SU-DHL-6 (cell line): Measurements from ENCODE around the gene SLC10A1.

Experiments used
- H2AFZ ChIP-seq: fragments of 200-600 bp; sonication (generic); 2 replicates; pipeline ENCODE4 v1.6.1; 2014; ENCODE audit warnings: low read depth, mild to moderate bottlenecking, moderate library complexity, mixed read lengths, antibody characterized with exemption, low read length; ENCODE audit not compliant: severe bottlenecking
- H3F3A ChIP-seq: fragments of 200-600 bp; shearing (Covaris generic); 2 replicates; pipeline ENCODE4 v1.6.0; 2016; ENCODE audit warnings: antibody characterized with exemption, mild to moderate bottlenecking; ENCODE audit not compliant: insufficient read depth
- H3K27ac ChIP-seq: fragments of 200-600 bp; sonication (generic); 2 replicates; pipeline ENCODE4 v1.5.1; 2016; ENCODE audit warnings: low read depth, mild to moderate bottlenecking, low read length, moderate library complexity, mixed read lengths
- H3K27me3 ChIP-seq: fragments of 200-600 bp; sonication (generic), shearing (Covaris generic); 2 replicates; pipeline ENCODE4 v1.6.0; 2014; ENCODE audit warnings: mild to moderate bottlenecking, low read length
- H3K36me3 ChIP-seq: fragments of 200-600 bp; sonication (generic); 2 replicates; pipeline ENCODE4 v1.6.1; 2014; ENCODE audit warnings: mild to moderate bottlenecking, low read length, mixed read lengths
- H3K4me2 ChIP-seq: fragments of 300-600, 200-600 bp; shearing (Covaris generic), sonication (generic); 2 replicates; pipeline ENCODE4 v1.6.0; 2014; ENCODE audit warnings: low read length, low read depth, mild to moderate bottlenecking; ENCODE audit not compliant: poor library complexity, severe bottlenecking
- H3K4me3 ChIP-seq: fragments of 200-600 bp; sonication (generic); 2 replicates; pipeline ENCODE4 v1.5.1; 2014; ENCODE audit warnings: antibody characterized with exemption, low read length, mild to moderate bottlenecking, mixed read lengths; ENCODE audit not compliant: insufficient read depth, poor library complexity, severe bottlenecking
- H3K79me2 ChIP-seq: fragments of 200-600 bp; sonication (generic); 2 replicates; pipeline ENCODE4 v1.6.1; 2014; ENCODE audit warnings: mild to moderate bottlenecking, low read length, moderate library complexity; ENCODE audit not compliant: insufficient read depth
- H3K9ac ChIP-seq: fragments of 200-600 bp; sonication (generic); 2 replicates; pipeline ENCODE4 v1.7.0; 2014; ENCODE audit warnings: mild to moderate bottlenecking, low read length
- H3K9me2 ChIP-seq: fragments of 200-600 bp; sonication (generic); replicated peaks from 2 replicates; pipeline ENCODE4 v1.6.1; 2014; ENCODE audit warnings: low read length; ENCODE audit not compliant: insufficient read depth
- H3K9me3 ChIP-seq: fragments of 200-600 bp; sonication (generic); 2 replicates; pipeline ENCODE4 v1.6.1; 2014; ENCODE audit warnings: low read length, mixed read lengths; ENCODE audit not compliant: insufficient read depth
- H4K20me1 ChIP-seq: fragments of 200-600 bp; sonication (generic); 2 replicates; pipeline ENCODE4 v1.6.1; 2014; ENCODE audit warnings: low read depth, mild to moderate bottlenecking, antibody characterized with exemption, low read length, moderate library complexity, mixed read lengths
- CTCF ChIP-seq: fragments of 200-600 bp; sonication (generic); IDR thresholded peaks from one replicate; pipeline ENCODE4 v1.5.1; 2017; ENCODE audit warnings: antibody characterized with exemption, mild to moderate bottlenecking, low read length, moderate library complexity; ENCODE audit not compliant: insufficient read depth, poor library complexity, severe bottlenecking
- EZH2phosphoT487 ChIP-seq: fragments of 200-600 bp; sonication (generic), shearing (Covaris generic); conservative IDR thresholded peaks from 2 replicates; pipeline ENCODE4 v1.6.1; 2018; ENCODE audit warnings: mild to moderate bottlenecking, antibody characterized with exemption, low read length, moderate library complexity, mixed read lengths

SLC10A1 gene

DNA sequence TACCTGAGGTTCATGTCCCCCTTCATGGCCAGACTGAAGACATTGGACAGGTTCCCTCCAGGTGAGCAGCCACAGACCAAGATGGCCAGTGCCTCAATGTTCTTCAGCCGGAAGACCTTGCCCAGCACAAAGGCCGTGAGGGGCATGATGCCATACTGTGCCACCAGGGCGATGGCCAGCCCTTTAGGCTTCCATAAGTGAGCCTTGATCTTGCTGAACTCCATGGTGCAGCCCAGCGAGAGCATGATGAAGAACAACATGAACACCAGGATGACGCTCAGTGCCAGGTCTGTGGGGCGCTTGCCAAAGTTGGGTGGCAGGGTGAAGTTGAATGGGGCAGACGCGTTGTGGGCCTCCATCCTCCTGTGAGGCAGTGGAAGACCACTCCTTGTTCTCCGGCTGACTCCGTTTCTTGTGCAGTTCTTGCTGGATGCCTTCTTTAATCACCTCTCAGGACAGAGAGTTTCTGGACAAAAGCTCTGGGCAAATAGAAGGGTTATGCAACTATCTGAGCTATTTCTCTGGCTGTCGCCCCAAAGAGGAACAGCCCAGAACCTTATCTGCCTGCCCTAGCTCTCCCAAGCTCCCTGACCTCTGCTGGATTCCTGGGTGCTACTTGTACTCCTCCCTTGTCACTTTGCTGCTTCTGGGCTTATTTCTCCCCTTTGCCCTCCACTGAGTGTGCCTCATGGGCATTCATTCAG is at the start of gene SLC10A1:
Gene SLC10A1, minus strand, starts transcription at position 445 of the 704 bp plus-strand sequence. Its CDS starts 86 bp downstream, at position 359.
- H3K4me2 ChIP-seq = no peak within 1 kb of the TSS
- H3K27ac ChIP-seq = no peak within 1 kb of the TSS
- H3K79me2 ChIP-seq = no peaks in the 10 kb centered on the region
- no peaks in the 10 kb centered on the region for H3K27me3 ChIP-seq
- H3F3A ChIP-seq = no peaks in the 10 kb centered on the region
- H3K9me2 ChIP-seq = no peaks in the 10 kb centered on the region
- no peak within 1 kb of the TSS for H3K4me3 ChIP-seq
- no peaks in the 10 kb centered on the region for H4K20me1 ChIP-seq
- no peaks in the 10 kb centered on the region for H3K36me3 ChIP-seq
- TF ChIP-seq EZH2phosphoT487 = no peak
- H3K9me3 ChIP-seq = no peaks in the 10 kb centered on the region
- H3K9ac ChIP-seq = no peak within 1 kb of the TSS
- no peak within 1 kb of the TSS for H2AFZ ChIP-seq

DNA sequence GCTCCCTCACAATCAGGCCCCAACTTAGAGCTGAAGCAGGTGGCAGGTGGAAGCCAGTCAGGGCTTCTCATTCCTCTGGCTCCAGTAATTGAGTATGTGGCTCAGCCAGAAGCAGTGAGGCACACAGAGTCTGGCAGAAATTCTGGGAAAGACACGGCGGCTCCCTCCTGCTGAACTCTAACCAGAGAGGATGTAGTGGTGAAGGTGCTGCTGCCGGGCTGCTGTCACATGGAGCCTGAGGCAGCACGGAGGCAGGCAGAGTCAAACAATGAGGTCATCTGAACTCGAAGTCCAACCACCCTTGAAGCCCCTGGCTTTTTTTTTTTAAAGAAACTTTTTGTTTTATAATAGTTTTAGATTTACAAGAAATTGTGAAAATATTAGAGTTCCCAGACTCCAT is 48.7 kb upstream of the SLC10A1 start:
- Histone ChIP-seq H3K36me3 (no peaks in the 10 kb centered on the region), H2AFZ (no peak overlapping the region), H3K9me2 (no peaks in the 10 kb centered on the region), H4K20me1 (no peaks in the 10 kb centered on the region), H3K79me2 (no peaks in the 10 kb centered on the region), H3K27ac (no peak overlapping the region), H3K9ac (no peak overlapping the region), H3K9me3 (no peaks in the 10 kb centered on the region), H3K4me2 (no peak overlapping the region), H3K4me3 (no peak overlapping the region), H3K27me3 (no peaks in the 10 kb centered on the region), H3F3A (no peaks in the 10 kb centered on the region)
- no peak for TF ChIP-seq EZH2phosphoT487

- no peaks in the 10 kb centered on the region for H4K20me1 ChIP-seq
- no peak overlapping the region for H3K4me3 ChIP-seq
- no peaks in the 10 kb centered on the region for H3K9me2 ChIP-seq
- no peak overlapping the region for H3K4me2 ChIP-seq
- no peak overlapping the region for H2AFZ ChIP-seq
- no peaks in the 10 kb centered on the region for H3F3A ChIP-seq
- no peak overlapping the region for H3K9ac ChIP-seq
- H3K27ac ChIP-seq = no peak overlapping the region
- H3K36me3 ChIP-seq = no peaks in the 10 kb centered on the region
- H3K79me2 ChIP-seq = no peaks in the 10 kb centered on the region
- TF ChIP-seq CTCF (no peak), EZH2phosphoT487 (no peak)
- no peaks in the 10 kb centered on the region for H3K9me3 ChIP-seq
- no peaks in the 10 kb centered on the region for H3K27me3 ChIP-seq
Measured at GRCh38 chr14:69845050-69845581, 48.1 kb upstream of the SLC10A1 start.

DNA sequence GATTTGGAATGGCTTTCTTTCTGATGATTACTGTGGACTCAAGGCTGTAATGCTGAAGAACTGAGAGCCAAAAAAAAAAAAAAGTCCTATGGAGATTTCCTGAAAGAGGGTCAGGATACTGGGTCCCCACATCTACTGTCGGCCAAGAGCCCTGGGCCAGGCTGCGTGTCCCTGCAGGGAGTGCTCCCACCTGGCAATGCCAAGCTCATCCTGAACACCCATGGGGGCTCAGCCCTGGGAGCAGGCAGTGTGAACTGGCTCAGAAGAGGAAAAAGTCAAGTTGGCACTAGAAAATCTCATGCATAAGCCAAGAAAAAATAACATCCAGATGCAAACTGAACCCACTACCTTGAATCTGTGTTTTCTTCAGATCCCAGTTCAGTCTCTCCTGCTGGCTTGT is 47.1 kb upstream of the SLC10A1 start:
- Histone ChIP-seq H3F3A (no peaks in the 10 kb centered on the region), H3K9me3 (no peaks in the 10 kb centered on the region), H3K27me3 (no peaks in the 10 kb centered on the region), H3K4me2 (no peak overlapping the region), H3K36me3 (no peaks in the 10 kb centered on the region), H3K9me2 (no peaks in the 10 kb centered on the region), H4K20me1 (no peaks in the 10 kb centered on the region), H2AFZ (no peak overlapping the region), H3K79me2 (no peaks in the 10 kb centered on the region), H3K27ac (no peak overlapping the region), H3K4me3 (no peak overlapping the region), H3K9ac (no peak overlapping the region)
- TF ChIP-seq CTCF (no peak), EZH2phosphoT487 (no peak)
